Large intestine (tissue), 3 donors: ENCODE results near the gene ZNF75A. TPM values are rescaled to one million over a fixed set of nuclear protein-coding genes. Genes with fewer than 3 reads are reported as not detected.
A peak's percentile ranks its signal among the peaks of the same experiment; 100 is the strongest.

ENCODE experiments used
- DNase-seq, 2 donors: peaks; one replicate each; pipeline versions ENCODE4 v3.0.0 to v3.0.0-alpha.2; 2013
- H3K27ac ChIP-seq: one replicate; pipeline ENCODE4 v1.5.1; 2013; ENCODE audit warnings: low read length
- H3K27me3 ChIP-seq: 2 replicates; pipeline ENCODE4 v1.6.1; 2013; ENCODE audit warnings: low read length; ENCODE audit not compliant: control insufficient read depth, insufficient read depth
- H3K36me3 ChIP-seq: 2 replicates; pipeline ENCODE4 v1.6.1; 2013; ENCODE audit warnings: low read length; ENCODE audit not compliant: control insufficient read depth, insufficient read depth
- H3K4me1 ChIP-seq: one replicate; pipeline ENCODE4 v1.6.1; 2013; ENCODE audit warnings: low read length; ENCODE audit not compliant: control insufficient read depth, insufficient read depth
- H3K4me3 ChIP-seq: one replicate; pipeline ENCODE4 v1.5.1; 2013; ENCODE audit warnings: low read length
- H3K9me3 ChIP-seq: one replicate; pipeline ENCODE4 v1.6.1; 2013; ENCODE audit warnings: mild to moderate bottlenecking, low read depth, low read length, moderate library complexity; ENCODE audit not compliant: control insufficient read depth
- WGBS: methylation state at CpG from one replicate; pipeline ENCODE4 v1.1.5; 2013; ENCODE audit warnings: low lambda C conversion rate; ENCODE audit not compliant: insufficient coverage; 5-methylcytosine and 5-hydroxymethylcytosine counted together
- polyA plus RNA-seq: library from polyadenylated mRNA; unstranded; fragments of 120-200 nt; gene quantifications from one replicate; pipeline ENCODE4 v1.2.1, GENCODE V29; 2013

Gene ZNF75A
- polyA plus RNA-seq, 1 donor = 40.6 TPM

DNA sequence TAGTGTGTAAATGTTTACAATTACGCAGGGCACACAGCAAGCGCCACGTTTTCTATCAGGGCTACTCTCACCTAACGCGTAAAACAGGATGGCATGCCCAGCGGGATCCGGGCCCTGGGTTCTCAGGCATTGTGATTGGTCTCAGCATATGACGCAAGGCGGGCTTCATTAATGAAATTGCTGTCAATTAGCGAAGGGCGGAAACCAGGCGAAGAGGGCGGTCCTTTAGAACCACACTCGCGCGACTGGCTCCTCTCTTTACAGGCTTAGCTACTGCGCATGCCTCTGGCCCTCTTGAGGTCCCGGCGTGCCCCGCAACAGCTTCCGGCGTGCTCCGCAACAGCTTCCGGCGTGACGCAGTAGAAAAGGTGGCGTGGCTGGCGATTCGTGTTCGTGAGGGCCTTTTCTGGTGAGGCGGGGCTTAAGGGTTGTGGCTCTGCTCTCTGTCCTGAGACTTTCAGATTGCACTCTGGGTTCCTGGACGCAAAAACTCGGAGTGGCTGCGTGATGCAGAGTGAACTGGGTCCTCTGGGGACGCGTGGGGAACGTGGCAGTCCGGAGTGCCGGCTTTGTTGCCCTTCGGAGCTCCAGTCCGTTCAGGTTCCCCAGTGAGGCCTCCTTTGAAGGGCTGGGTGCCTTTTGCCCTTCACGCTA, 59.6 kb downstream of the ZNF75A start:
- Histone ChIP-seq H3K27ac (peak overlapping the region; percentile 61), H3K4me3 (peak overlapping the region; percentile 47), H3K9me3 (peaks cover 19% of the 10 kb centered on the region), H3K4me1 (no peaks in the 10 kb centered on the region), H3K27me3 (peaks cover 2% of the 10 kb centered on the region), H3K36me3 (no peaks in the 10 kb centered on the region)
- DNase-seq = peak; percentile 92 to 93
- WGBS = no CpG with 5 or more reads among the region's 42 CpGs

Other genes starting within 250 kb of the ZNF75A start
- 174 TPM for gene IL32, start 239.9 kb upstream of the ZNF75A start, polyA plus RNA-seq
- gene ZSCAN10, start 206.2 kb upstream of the ZNF75A start, polyA plus RNA-seq = 0.66 TPM
- gene ZNF205, start 192.9 kb upstream of the ZNF75A start, polyA plus RNA-seq = 12.8 TPM
- 11.6 TPM for gene ZNF213, start 170.5 kb upstream of the ZNF75A start, polyA plus RNA-seq
- not detected for gene OR1F1, start 117.3 kb upstream of the ZNF75A start, polyA plus RNA-seq
- 10.8 TPM for gene ZNF200, start 70.3 kb upstream of the ZNF75A start, polyA plus RNA-seq
- 0.45 TPM for gene MEFV, start 48.9 kb upstream of the ZNF75A start, polyA plus RNA-seq
- 42.8 TPM for gene ZNF263, start 22.0 kb upstream of the ZNF75A start, polyA plus RNA-seq
- gene TIGD7, start 67 bp upstream of the ZNF75A start, polyA plus RNA-seq = 10.7 TPM
- 0.31 TPM for gene OR2C1, start 50.4 kb downstream of the ZNF75A start, polyA plus RNA-seq
- gene ZSCAN32, start 95.5 kb downstream of the ZNF75A start, polyA plus RNA-seq = 15.9 TPM
- 11.4 TPM for gene ZNF174, start 95.7 kb downstream of the ZNF75A start, polyA plus RNA-seq
- gene ZNF597, start 138.0 kb downstream of the ZNF75A start, polyA plus RNA-seq = 4.2 TPM
- gene NAA60, start 138.2 kb downstream of the ZNF75A start, polyA plus RNA-seq = 59.3 TPM
- gene C16orf90, start 190.0 kb downstream of the ZNF75A start, polyA plus RNA-seq = not detected
- 24.1 TPM for gene CLUAP1, start 195.5 kb downstream of the ZNF75A start, polyA plus RNA-seq